ENCODE results near the gene CFAP410. TPM values are rescaled to one million over a fixed set of nuclear protein-coding genes. Genes with fewer than 3 reads are reported as not detected.

CFAP410 gene
- total RNA-seq, 3 donors from 2014 or later: 22.2 to 31.1 (median 27.8) TPM

DNA sequence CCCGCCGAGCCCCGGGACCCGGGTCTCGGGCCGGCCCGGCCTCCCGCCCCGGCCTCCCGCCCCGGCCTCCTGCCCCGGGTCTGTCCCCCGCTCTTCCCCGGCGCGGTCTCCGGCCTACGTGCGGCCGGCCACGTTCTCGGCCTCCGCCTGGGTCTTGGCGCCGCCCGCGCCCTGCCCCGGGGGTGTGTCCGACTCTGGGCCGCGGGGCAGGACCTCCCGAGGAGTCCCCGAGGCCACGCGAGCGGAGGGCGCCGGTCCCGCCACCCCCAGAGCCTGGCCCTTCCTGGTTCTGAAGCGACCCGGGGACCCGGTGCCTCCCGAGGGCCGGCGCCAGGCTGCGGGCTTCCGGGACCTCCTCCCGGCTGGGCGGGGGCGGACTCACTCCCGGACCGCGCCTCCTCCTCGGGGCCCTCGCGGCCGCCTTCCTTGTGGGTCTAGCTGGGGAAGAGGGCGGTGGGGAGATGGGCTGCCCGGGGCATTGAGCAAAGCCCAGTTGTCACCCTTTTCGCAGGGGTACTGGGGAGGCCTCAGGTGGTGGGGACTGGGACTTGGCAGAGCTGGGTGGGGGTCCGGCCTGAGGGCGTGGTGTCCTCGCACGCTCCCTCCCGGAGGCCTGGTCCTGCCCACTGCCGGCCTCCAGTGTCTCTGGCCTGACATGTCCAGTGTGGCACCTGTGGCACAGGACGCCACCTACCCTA lies 38.8 kb downstream of the CFAP410 start:
- H3K9me3 ChIP-seq: no peaks in the 10 kb centered on the region
- peak overlapping the region; percentile 82 to 95 (median 93) for H3K4me3 ChIP-seq
- peaks cover 0 to 28% of the 10 kb centered on the region in 2 donors for H3K4me1 ChIP-seq
- H3K27ac ChIP-seq: peak overlapping the region; percentile 87 to 98
- peak; percentile 58 to 80 for DNase-seq (ENCODE audit: low spot score in 2 of 2)
- no peaks in the 10 kb centered on the region for H3K27me3 ChIP-seq
- intact Hi-C loops (cut with DNase I; ENCODE audit: low total_unique reads): no loop called here
- no peaks in the 10 kb centered on the region for H3K36me3 ChIP-seq
- TF ChIP-seq, protein P1, sequence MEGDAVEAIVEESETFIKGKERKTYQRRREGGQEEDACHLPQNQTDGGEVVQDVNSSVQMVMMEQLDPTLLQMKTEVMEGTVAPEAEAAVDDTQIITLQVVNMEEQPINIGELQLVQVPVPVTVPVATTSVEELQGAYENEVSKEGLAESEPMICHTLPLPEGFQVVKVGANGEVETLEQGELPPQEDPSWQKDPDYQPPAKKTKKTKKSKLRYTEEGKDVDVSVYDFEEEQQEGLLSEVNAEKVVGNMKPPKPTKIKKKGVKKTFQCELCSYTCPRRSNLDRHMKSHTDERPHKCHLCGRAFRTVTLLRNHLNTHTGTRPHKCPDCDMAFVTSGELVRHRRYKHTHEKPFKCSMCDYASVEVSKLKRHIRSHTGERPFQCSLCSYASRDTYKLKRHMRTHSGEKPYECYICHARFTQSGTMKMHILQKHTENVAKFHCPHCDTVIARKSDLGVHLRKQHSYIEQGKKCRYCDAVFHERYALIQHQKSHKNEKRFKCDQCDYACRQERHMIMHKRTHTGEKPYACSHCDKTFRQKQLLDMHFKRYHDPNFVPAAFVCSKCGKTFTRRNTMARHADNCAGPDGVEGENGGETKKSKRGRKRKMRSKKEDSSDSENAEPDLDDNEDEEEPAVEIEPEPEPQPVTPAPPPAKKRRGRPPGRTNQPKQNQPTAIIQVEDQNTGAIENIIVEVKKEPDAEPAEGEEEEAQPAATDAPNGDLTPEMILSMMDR (IDR thresholded peaks at IDR 0.05): no peak
- TF ChIP-seq POLR2AphosphoS5 (IDR thresholded peaks at IDR 0.05): no peak
- no peak for TF ChIP-seq POLR2A (IDR thresholded peaks at IDR 0.05)

DNA sequence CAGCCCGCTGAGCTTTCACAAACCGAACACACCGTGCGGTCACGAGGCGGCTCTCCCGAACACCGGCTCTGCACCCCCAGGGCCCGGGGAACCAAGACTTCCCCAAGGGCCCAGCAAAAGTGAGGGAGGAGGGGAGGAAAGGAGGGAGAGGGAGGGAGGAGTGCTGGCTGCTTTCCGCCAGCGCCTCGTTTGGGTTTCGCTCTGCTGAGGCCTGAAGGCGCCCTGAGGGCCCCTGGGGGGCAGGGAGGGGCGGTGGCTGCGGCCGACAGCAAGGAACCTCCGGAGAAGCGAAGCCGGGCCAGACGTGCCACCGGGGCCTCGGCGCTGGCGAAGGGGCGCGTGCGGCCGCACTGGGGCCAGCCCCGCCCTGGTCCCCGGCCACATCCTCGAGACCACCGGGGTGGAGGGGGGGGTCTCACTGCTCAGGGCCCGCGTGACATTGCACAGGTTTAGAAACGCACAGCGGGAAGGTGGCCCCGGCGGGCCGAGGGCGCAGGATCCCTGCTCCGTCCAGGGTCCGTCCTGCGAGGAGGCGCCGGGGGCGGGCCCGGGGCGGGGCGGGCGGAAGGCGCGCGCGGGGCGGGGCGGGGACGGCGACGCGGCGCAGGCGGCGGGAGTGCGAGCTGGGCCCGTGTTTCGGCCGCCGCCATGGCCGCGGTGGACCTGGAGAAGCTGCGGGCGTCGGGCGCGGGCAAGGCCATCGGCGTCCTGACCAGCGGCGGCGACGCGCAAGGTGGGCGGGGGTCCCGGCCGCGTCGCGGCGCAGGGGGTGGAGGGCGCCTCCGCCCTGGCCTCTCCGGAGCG lies 39.5 kb downstream of the CFAP410 start, which contains the start of gene PFKL:
TSS of gene PFKL (plus strand) at position 596 of the 804 bp plus-strand sequence. CDS start at position 649, 53 bp downstream.
- Histone ChIP-seq H3K9me3 (no peaks in the 10 kb centered on the region), H3K27ac (peak within 1 kb of the TSS; percentile 87 to 98), H3K27me3 (no peaks in the 10 kb centered on the region), H3K4me1 (peaks cover 0 to 24% of the 10 kb centered on the region in 2 donors), H3K4me3 (peak within 1 kb of the TSS; percentile 82 to 95 (median 93)), H3K36me3 (no peaks in the 10 kb centered on the region)
- peak; percentile 44 to 67 for DNase-seq (ENCODE audit: low spot score in 2 of 2)
- intact Hi-C loops (cut with DNase I; ENCODE audit: low total_unique reads): no loop called here
- TF ChIP-seq, protein P1 (IDR thresholded peaks at IDR 0.05): peak in 1 of 3 donors; percentile 5
- TF ChIP-seq POLR2AphosphoS5 (IDR thresholded peaks at IDR 0.05) (peak in 2 of 3 donors; percentile 41 to 54), POLR2A (IDR thresholded peaks at IDR 0.05) (no peak)

DNA sequence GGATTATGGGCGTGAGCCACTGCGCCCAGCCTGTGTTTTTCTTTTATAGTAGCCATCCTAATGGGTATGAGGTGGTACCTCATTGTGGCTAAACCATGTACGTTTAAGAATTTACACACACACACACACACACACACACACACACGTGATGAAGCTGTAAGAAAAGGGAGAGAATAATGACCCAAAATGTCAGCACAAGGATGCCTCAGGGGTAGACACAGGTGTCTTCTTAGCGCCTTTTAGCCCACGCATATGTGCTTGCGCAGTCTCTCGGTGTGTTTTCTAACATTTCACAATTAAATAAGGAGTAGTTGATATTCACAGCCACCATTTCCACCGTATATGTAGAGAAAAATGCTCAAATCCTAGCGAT lies 40.1 kb downstream of the CFAP410 start:
- TF ChIP-seq, protein P1 (IDR thresholded peaks at IDR 0.05): no peak
- TF ChIP-seq POLR2A (IDR thresholded peaks at IDR 0.05) (no peak), POLR2AphosphoS5 (IDR thresholded peaks at IDR 0.05) (no peak)
- peak overlapping the region; percentile 82 to 95 (median 93) for H3K4me3 ChIP-seq
- no peaks in the 10 kb centered on the region for H3K9me3 ChIP-seq
- intact Hi-C loops (cut with DNase I; ENCODE audit: low total_unique reads): no loop called here
- H3K27ac ChIP-seq: peak overlapping the region; percentile 87 to 98
- H3K4me1 ChIP-seq: peaks cover 0 to 20% of the 10 kb centered on the region in 2 donors
- DNase-seq (ENCODE audit: low spot score in 2 of 2): no peak
- no peaks in the 10 kb centered on the region for H3K36me3 ChIP-seq
- no peaks in the 10 kb centered on the region for H3K27me3 ChIP-seq

DNA sequence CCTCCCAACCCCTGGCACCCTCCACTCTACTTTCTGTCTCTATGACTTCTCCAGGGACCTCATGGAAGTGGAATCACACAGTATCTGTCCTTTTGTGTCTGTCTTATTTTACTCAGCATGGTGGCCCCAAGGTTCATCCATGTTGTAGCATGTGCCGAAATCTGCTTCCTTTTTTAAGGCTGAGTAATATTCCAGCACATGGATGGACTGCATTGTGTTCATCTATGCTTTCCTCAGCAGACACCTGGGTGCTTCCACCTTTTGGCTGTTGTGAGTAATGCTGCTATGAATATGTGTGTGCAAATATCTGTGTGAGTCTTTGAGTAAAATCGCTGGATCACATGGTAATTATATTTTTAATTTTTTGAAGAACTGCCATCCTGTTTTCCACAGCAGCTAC lies 40.9 kb downstream of the CFAP410 start:
- H3K36me3 ChIP-seq: no peaks in the 10 kb centered on the region
- intact Hi-C loops (cut with DNase I; ENCODE audit: low total_unique reads): no loop called here

More for the DNA sequence above, 40.9 kb downstream of the CFAP410 start:
- no peak for DNase-seq (ENCODE audit: low spot score in 2 of 2)
- H3K27me3 ChIP-seq: no peaks in the 10 kb centered on the region
- TF ChIP-seq, protein P1 (IDR thresholded peaks at IDR 0.05): no peak
- no peak for TF ChIP-seq POLR2A (IDR thresholded peaks at IDR 0.05)
- TF ChIP-seq POLR2AphosphoS5 (IDR thresholded peaks at IDR 0.05): no peak
- no peaks in the 10 kb centered on the region for H3K9me3 ChIP-seq
- H3K4me1 ChIP-seq: peaks cover 0 to 13% of the 10 kb centered on the region in 2 donors
- no peak overlapping the region for H3K27ac ChIP-seq
- no peak overlapping the region for H3K4me3 ChIP-seq

All from breast epithelium (tissue), 4 donors.